K562 (cell line): ENCODE measurements around the gene COX7A2. TPM values are rescaled to one million over a fixed set of nuclear protein-coding genes. Genes with fewer than 3 reads are reported as not detected.

Experiments used
- FOXO4 ChIP-seq: fragments of 450-650 bp; formaldehyde crosslinking; IDR thresholded peaks from 2 replicates; pipeline ENCODE4 v1.4.0; 2020; ENCODE audit warnings: mild to moderate bottlenecking, moderate library complexity
- GABPB2 ChIP-seq: fragments of 250-450 bp; sonication (Bioruptor Pico); conservative IDR thresholded peaks from 2 replicates; pipeline ENCODE4 v1.5.1; 2021; ENCODE audit warnings: mild to moderate bottlenecking
- PHF20 ChIP-seq: fragments of 450-650 bp; IDR thresholded peaks from 2 replicates; pipeline ENCODE4 v1.6.1; 2018; ENCODE audit not compliant: partially characterized antibody
- ZBTB5 ChIP-seq: fragments of 450-650 bp; IDR thresholded peaks from 2 replicates; pipeline ENCODE4 v1.6.1; 2017; ENCODE audit warnings: antibody characterized with exemption
- ZNF449 ChIP-seq: fragments of 250-450 bp; sonication (Bioruptor Pico); IDR thresholded peaks from 2 replicates; pipeline ENCODE4 v1.8.0; 2022; ENCODE audit warnings: moderate library complexity, mild to moderate bottlenecking, inconsistent platforms
- polyA plus RNA-seq, 8 experiments: library from polyadenylated mRNA; depleted of rRNA in 4 of 8; stranded (reverse) in 5 of 8; unstranded in 3 of 8; fragments of >200 nt; fragmentation: Nextera tagmentation in 2 of 8; fragmentation: Illumina TruSeq in 1 of 8; extraction: Ambion mirVana in 2 of 8; extraction: Trizol in 1 of 8; gene quantifications; 2 replicates each; pipeline versions ENCODE4 v1.2.1 to v1.2.3, GENCODE V29; 2011 to 2014; ENCODE audit warnings: inconsistent platforms in 1 of 8, missing spikeins in 1 of 8
- total RNA-seq, 7 experiments: library from RNA; depleted of rRNA in 6 of 7; stranded (reverse); fragments of >200 nt in 6 of 7; fragmentation: Illumina TruSeq in 2 of 7; extraction: Trizol in 2 of 7; gene quantifications; 2 replicates each; pipeline versions ENCODE4 v1.2.1 to v1.2.3, GENCODE V29; 2011 to 2021; ENCODE audit warnings: low replicate concordance in 1 of 7
- TF ChIP-seq, protein P1 (sequence below): sonication (generic); formaldehyde crosslinking; IDR thresholded peaks from 2 replicates; pipeline ENCODE4 v1.8.1; 2023; ENCODE audit warnings: mild to moderate bottlenecking, missing genetic modification reagents
- TF ChIP-seq, protein P2 (sequence below): fragments of 450-650 bp; formaldehyde crosslinking; IDR thresholded peaks from 2 replicates; pipeline ENCODE4 v1.4.0; 2022; ENCODE audit warnings: mild to moderate bottlenecking, moderate library complexity
- TF ChIP-seq, protein P3 (sequence below): sonication (generic); formaldehyde crosslinking; IDR thresholded peaks from 2 replicates; pipeline ENCODE4 v1.8.0; 2022; ENCODE audit warnings: mild to moderate bottlenecking, missing genetic modification reagents
- TF ChIP-seq, protein P4 (sequence below): fragments of 250-450 bp; sonication (Bioruptor Pico); IDR thresholded peaks from 2 replicates; pipeline ENCODE4 v1.5.0; 2021; ENCODE audit warnings: mild to moderate bottlenecking, borderline replicate concordance

Gene COX7A2
- total and polyA plus RNA-seq, 9 of the 15 experiments (the other 6 are each of a cell fraction or from before 2014, with no cell fraction given), result 234 to 2,216 (median 585) TPM

DNA sequence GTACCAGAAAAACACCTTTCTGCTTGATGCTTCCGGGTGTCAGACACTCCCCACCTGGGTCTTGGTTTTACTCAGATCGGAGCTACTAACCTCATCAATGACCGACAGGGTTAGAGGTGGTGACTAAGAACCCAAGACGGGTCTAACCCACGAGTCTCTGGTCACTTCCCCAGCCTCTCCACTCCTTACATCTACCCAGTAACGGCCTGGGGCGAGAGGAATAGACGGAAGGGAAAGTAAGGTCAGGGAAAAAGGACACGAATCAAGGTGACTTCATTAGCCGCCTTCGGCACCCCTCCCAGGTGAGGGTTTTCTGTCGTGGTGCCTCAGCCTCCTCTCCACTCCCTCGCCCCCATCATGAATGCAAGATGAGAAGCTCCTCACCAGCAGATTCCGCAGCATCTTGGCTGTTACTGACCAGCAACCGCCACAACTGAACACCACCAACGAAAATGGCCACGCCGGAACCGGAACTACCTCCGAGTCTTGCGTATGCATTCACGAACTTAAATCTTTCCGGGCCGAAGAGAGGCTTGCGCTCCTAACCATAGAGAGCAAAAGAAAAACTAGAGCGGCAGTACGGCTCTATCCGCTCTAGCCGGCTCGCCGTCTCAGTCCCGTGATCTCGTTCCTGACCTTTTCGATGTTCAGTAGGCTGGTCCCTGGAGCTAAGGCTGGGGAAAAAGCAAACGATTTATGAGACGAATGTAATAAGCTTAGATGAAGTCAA, at the start of gene COX7A2 (continued):
- no peak for TF ChIP-seq FOXO4 (CRISPR knock-in tag)
- TF ChIP-seq, protein P1, sequence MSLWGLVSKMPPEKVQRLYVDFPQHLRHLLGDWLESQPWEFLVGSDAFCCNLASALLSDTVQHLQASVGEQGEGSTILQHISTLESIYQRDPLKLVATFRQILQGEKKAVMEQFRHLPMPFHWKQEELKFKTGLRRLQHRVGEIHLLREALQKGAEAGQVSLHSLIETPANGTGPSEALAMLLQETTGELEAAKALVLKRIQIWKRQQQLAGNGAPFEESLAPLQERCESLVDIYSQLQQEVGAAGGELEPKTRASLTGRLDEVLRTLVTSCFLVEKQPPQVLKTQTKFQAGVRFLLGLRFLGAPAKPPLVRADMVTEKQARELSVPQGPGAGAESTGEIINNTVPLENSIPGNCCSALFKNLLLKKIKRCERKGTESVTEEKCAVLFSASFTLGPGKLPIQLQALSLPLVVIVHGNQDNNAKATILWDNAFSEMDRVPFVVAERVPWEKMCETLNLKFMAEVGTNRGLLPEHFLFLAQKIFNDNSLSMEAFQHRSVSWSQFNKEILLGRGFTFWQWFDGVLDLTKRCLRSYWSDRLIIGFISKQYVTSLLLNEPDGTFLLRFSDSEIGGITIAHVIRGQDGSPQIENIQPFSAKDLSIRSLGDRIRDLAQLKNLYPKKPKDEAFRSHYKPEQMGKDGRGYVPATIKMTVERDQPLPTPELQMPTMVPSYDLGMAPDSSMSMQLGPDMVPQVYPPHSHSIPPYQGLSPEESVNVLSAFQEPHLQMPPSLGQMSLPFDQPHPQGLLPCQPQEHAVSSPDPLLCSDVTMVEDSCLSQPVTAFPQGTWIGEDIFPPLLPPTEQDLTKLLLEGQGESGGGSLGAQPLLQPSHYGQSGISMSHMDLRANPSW, result no peak
- TF ChIP-seq, protein P2, sequence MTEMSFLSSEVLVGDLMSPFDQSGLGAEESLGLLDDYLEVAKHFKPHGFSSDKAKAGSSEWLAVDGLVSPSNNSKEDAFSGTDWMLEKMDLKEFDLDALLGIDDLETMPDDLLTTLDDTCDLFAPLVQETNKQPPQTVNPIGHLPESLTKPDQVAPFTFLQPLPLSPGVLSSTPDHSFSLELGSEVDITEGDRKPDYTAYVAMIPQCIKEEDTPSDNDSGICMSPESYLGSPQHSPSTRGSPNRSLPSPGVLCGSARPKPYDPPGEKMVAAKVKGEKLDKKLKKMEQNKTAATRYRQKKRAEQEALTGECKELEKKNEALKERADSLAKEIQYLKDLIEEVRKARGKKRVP, result no peak
- TF ChIP-seq ZBTB5, result no peak
- peak; percentile 91 for TF ChIP-seq PHF20
- TF ChIP-seq, protein P3, sequence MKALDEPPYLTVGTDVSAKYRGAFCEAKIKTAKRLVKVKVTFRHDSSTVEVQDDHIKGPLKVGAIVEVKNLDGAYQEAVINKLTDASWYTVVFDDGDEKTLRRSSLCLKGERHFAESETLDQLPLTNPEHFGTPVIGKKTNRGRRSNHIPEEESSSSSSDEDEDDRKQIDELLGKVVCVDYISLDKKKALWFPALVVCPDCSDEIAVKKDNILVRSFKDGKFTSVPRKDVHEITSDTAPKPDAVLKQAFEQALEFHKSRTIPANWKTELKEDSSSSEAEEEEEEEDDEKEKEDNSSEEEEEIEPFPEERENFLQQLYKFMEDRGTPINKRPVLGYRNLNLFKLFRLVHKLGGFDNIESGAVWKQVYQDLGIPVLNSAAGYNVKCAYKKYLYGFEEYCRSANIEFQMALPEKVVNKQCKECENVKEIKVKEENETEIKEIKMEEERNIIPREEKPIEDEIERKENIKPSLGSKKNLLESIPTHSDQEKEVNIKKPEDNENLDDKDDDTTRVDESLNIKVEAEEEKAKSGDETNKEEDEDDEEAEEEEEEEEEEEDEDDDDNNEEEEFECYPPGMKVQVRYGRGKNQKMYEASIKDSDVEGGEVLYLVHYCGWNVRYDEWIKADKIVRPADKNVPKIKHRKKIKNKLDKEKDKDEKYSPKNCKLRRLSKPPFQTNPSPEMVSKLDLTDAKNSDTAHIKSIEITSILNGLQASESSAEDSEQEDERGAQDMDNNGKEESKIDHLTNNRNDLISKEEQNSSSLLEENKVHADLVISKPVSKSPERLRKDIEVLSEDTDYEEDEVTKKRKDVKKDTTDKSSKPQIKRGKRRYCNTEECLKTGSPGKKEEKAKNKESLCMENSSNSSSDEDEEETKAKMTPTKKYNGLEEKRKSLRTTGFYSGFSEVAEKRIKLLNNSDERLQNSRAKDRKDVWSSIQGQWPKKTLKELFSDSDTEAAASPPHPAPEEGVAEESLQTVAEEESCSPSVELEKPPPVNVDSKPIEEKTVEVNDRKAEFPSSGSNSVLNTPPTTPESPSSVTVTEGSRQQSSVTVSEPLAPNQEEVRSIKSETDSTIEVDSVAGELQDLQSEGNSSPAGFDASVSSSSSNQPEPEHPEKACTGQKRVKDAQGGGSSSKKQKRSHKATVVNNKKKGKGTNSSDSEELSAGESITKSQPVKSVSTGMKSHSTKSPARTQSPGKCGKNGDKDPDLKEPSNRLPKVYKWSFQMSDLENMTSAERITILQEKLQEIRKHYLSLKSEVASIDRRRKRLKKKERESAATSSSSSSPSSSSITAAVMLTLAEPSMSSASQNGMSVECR (CRISPR knock-in tag), result peak; percentile 45; the same call in 1 of the 2 replicates
- no peak for TF ChIP-seq ZNF449 (CRISPR knock-in tag)
- no peak for TF ChIP-seq GABPB2 (CRISPR knock-in tag)
- TF ChIP-seq, protein P4, sequence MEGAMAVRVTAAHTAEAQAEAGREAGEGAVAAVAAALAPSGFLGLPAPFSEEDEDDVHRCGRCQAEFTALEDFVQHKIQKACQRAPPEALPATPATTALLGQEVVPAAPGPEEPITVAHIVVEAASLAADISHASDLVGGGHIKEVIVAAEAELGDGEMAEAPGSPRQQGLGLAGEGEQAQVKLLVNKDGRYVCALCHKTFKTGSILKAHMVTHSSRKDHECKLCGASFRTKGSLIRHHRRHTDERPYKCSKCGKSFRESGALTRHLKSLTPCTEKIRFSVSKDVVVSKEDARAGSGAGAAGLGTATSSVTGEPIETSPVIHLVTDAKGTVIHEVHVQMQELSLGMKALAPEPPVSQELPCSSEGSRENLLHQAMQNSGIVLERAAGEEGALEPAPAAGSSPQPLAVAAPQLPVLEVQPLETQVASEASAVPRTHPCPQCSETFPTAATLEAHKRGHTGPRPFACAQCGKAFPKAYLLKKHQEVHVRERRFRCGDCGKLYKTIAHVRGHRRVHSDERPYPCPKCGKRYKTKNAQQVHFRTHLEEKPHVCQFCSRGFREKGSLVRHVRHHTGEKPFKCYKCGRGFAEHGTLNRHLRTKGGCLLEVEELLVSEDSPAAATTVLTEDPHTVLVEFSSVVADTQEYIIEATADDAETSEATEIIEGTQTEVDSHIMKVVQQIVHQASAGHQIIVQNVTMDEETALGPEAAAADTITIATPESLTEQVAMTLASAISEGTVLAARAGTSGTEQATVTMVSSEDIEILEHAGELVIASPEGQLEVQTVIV (CRISPR knock-in tag), result no peak
